GM10266 (cell line): ENCODE results near the gene MBD3.

Experiments used
- DNase-seq: peaks from one replicate; pipeline ENCODE4 v3.0.0; 2012; ENCODE audit errors: extremely low spot score
- CTCF ChIP-seq: IDR thresholded peaks from 2 replicates; pipeline ENCODE4 v1.5.1; 2012; ENCODE audit warnings: mild to moderate bottlenecking, low read depth; ENCODE audit not compliant: control insufficient read depth, insufficient read depth; ENCODE audit errors: missing control alignments

The MBD3 gene

DNA sequence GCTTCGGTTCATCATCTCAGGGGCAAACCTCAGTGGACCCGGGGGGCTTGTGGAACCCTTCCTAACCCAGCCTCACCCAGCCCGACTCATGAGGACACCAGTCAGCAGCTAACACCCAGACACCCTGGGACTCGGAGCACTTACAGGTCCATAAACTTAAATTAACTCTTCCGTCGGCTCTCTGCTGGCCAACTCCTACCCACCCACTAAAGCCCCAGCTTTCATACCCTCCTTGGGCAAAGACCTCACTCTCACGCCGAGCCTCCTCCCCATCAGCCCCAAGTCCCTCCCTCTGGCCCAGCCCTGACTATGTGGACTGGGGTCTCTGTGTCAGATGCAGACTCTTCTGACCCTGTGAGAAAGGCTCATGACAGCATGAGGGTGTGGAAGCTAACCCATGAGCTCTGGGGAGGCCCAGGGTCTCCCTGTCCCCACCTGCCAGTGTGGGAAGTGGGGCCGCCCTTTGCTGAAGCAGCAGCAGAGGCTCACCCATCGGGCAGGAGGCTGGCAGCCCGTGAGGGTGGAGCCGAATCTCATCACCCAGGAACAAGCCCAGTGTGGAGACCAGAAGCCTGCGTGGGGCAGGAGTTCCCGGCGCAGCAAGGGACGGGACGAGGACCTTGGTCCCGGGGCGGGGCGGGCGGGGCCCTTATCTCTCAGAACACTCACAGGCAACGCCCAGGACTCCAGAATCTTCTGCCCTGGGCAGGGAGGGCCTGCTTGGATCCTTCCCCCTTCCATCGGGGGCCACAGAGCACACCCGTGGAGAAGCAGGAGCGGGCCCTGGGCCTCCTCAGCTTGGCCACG is 40.0 kb upstream of the MBD3 start:
- DNase-seq, result no peak

GRCh38 chr19:1631557-1632100 is 39.0 kb upstream of the MBD3 start:
- no peak for DNase-seq
- TF ChIP-seq CTCF, result no peak

More for the DNA sequence above, 40.0 kb upstream of the MBD3 start:
- no peak for TF ChIP-seq CTCF

- no peak for TF ChIP-seq CTCF
- DNase-seq, result no peak
These were observed 38.1 kb upstream of the MBD3 start for GRCh38 chr19:1630811-1631210.

DNA sequence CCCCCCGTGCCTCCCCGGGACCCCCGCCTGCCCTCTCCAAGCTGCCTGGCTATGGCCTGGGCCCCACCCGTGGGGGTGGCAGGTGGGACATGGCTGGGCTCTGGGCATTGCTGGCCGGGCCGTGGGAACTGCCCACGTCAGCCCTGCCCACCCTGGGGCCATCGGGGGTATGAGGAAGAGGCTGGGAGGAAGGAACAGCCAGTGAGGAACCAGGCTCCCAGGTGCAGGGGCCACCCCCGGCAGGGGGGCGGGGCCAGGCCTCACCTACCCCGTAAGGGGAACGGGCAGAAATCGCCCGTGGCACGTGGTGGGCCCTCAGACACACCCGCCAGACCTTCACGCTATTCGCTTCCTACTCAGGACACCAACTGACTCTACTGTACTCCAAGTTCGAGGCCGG is 37.3 kb upstream of the MBD3 start:
- TF ChIP-seq CTCF, result no peak
- no peak for DNase-seq

DNA sequence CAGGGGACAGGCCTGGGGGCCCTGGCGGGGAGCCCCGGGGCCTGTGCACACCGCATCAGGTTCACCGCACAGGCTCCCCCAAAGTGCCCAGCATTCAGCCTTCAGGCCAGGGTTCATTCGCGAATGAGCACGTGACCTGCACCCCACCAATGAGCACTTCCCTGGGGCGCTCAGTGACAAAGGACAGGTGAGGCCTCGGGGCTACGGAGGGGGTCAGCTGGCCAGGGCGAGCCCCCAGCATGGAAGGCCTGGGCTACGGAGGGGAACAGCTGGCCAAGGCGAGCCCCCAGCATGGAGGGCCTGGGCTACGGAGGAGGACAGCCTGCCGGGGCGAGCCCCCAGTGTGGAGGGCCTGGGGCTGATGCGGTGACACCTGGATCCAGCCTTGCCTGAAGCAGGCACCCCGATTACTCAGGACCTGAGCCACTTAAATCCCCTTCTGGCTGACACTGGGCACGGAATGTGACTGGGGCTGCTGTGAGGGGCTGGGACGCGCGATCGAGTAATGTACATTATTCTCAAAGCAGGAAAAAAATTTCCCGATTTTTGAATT is 36.7 kb upstream of the MBD3 start:
- no peak for DNase-seq
- TF ChIP-seq CTCF, result no peak

GRCh38 chr19:1627194-1627593 is 34.5 kb upstream of the MBD3 start:
- DNase-seq, result no peak
- no peak for TF ChIP-seq CTCF
